GM21723 (cell line): ENCODE results near the gene DIAPH1.
A peak's percentile ranks its signal among the peaks of the same experiment; 100 is the strongest.
"Not testable (repeated sequence)": the region's sequence is repeated elsewhere in the genome, so short reads cannot be mapped to it uniquely, and the experiment has no call there.

Experiments
- ATAC-seq: cut with Tn5 transposase; IDR thresholded peaks from one replicate; pipeline ENCODE4 v1.9.1; 2021; ENCODE audit warnings: mild to moderate bottlenecking, moderate library complexity; ENCODE audit not compliant: unreplicated experiment

Gene DIAPH1

GRCh38 chr5:141613344-141613743 is 5.5 kb downstream of the DIAPH1 start:
- no peak for ATAC-seq

GRCh38 chr5:141611289-141611688 is 7.5 kb downstream of the DIAPH1 start:
- no peak for ATAC-seq

GRCh38 chr5:141609921-141610320 is 8.9 kb downstream of the DIAPH1 start:
- ATAC-seq, result not testable (repeated sequence)

- no peak for ATAC-seq
Measured at GRCh38 chr5:141609044-141609443, 9.8 kb downstream of the DIAPH1 start.

GRCh38 chr5:141608557-141608956 is 10.2 kb downstream of the DIAPH1 start:
- ATAC-seq, result no peak

- no peak for ATAC-seq
Measured at GRCh38 chr5:141608046-141608445, 10.8 kb downstream of the DIAPH1 start.

- ATAC-seq, result peak; percentile 95
Measured at GRCh38 chr5:141605523-141606277, 13.1 kb downstream of the DIAPH1 start.

GRCh38 chr5:141603923-141604717 is 14.7 kb downstream of the DIAPH1 start:
- ATAC-seq, result no peak

- no peak for ATAC-seq
Measured at GRCh38 chr5:141602606-141603005, 16.2 kb downstream of the DIAPH1 start.

GRCh38 chr5:141598391-141599345 is 20.1 kb downstream of the DIAPH1 start:
- ATAC-seq, result no peak

- no peak for ATAC-seq
Measured at GRCh38 chr5:141597814-141598213, 21.0 kb downstream of the DIAPH1 start.

- ATAC-seq, result no peak
Measured at GRCh38 chr5:141597394-141597793, 21.4 kb downstream of the DIAPH1 start.

GRCh38 chr5:141596867-141597266 is 21.9 kb downstream of the DIAPH1 start:
- no peak for ATAC-seq

GRCh38 chr5:141590127-141590526 is 28.7 kb downstream of the DIAPH1 start:
- no peak for ATAC-seq

GRCh38 chr5:141586246-141586645 is 32.6 kb downstream of the DIAPH1 start:
- no peak for ATAC-seq

GRCh38 chr5:141585594-141585993 is 33.2 kb downstream of the DIAPH1 start:
- ATAC-seq, result no peak

GRCh38 chr5:141574122-141574510 is 44.7 kb downstream of the DIAPH1 start:
- no peak for ATAC-seq

GRCh38 chr5:141573489-141574121 is 45.2 kb downstream of the DIAPH1 start:
- no peak for ATAC-seq

GRCh38 chr5:141570655-141571054 is 48.1 kb downstream of the DIAPH1 start:
- no peak for ATAC-seq

GRCh38 chr5:141567513-141568117 is 51.2 kb downstream of the DIAPH1 start:
- ATAC-seq, result no peak
